Activated naive CD8-positive, alpha-beta T cell (primary cell): ENCODE results near the gene RABAC1.

Experiments
- H3K27ac Mint-ChIP-seq: one replicate; pipeline ENCODE4 v1.8.0; 2021; ENCODE audit warnings: mixed read lengths
- H3K27me3 Mint-ChIP-seq: one replicate; pipeline ENCODE4 v1.8.0; 2021; ENCODE audit warnings: mixed read lengths
- H3K36me3 Mint-ChIP-seq: one replicate; pipeline ENCODE4 v1.8.0; 2021; ENCODE audit warnings: mixed read lengths
- H3K4me1 Mint-ChIP-seq: one replicate; pipeline ENCODE4 v1.8.0; 2021; ENCODE audit warnings: low read depth, mixed read lengths
- H3K4me3 Mint-ChIP-seq: one replicate; pipeline ENCODE4 v1.8.0; 2021; ENCODE audit warnings: mild to moderate bottlenecking, mixed read lengths
- H3K9me3 Mint-ChIP-seq: one replicate; pipeline ENCODE4 v1.8.0; 2021; ENCODE audit warnings: low read depth, mixed read lengths

Gene RABAC1

GRCh38 chr19:41959056-41960053, at the start of gene RABAC1:
TSS of gene RABAC1 (minus strand) at chr19:41959321. CDS start at chr19:41959292, 29 bp downstream.
- Mint-ChIP-seq H3K36me3 (no peaks in the 10 kb centered on the region), H3K4me3 (peak within 1 kb of the TSS; percentile 98), H3K9me3 (no peaks in the 10 kb centered on the region), H3K27ac (peak within 1 kb of the TSS; percentile 97), H3K4me1 (peaks cover 16% of the 10 kb centered on the region), H3K27me3 (no peaks in the 10 kb centered on the region)

- H3K4me3 Mint-ChIP-seq, result no peak overlapping the region
- no peak overlapping the region for H3K27ac Mint-ChIP-seq
- H3K27me3 Mint-ChIP-seq, result peaks cover 4% of the 10 kb centered on the region
- no peaks in the 10 kb centered on the region for H3K36me3 Mint-ChIP-seq
- H3K9me3 Mint-ChIP-seq, result no peaks in the 10 kb centered on the region
- H3K4me1 Mint-ChIP-seq, result no peaks in the 10 kb centered on the region
These were observed 47.4 kb upstream of the RABAC1 start for GRCh38 chr19:42006569-42006968.

- no peak overlapping the region for H3K4me3 Mint-ChIP-seq
- no peaks in the 10 kb centered on the region for H3K4me1 Mint-ChIP-seq
- no peak overlapping the region for H3K27ac Mint-ChIP-seq
- H3K27me3 Mint-ChIP-seq, result peaks cover 9% of the 10 kb centered on the region
- no peaks in the 10 kb centered on the region for H3K9me3 Mint-ChIP-seq
- no peaks in the 10 kb centered on the region for H3K36me3 Mint-ChIP-seq
These were observed 46.4 kb upstream of the RABAC1 start for GRCh38 chr19:42005504-42005903.

DNA sequence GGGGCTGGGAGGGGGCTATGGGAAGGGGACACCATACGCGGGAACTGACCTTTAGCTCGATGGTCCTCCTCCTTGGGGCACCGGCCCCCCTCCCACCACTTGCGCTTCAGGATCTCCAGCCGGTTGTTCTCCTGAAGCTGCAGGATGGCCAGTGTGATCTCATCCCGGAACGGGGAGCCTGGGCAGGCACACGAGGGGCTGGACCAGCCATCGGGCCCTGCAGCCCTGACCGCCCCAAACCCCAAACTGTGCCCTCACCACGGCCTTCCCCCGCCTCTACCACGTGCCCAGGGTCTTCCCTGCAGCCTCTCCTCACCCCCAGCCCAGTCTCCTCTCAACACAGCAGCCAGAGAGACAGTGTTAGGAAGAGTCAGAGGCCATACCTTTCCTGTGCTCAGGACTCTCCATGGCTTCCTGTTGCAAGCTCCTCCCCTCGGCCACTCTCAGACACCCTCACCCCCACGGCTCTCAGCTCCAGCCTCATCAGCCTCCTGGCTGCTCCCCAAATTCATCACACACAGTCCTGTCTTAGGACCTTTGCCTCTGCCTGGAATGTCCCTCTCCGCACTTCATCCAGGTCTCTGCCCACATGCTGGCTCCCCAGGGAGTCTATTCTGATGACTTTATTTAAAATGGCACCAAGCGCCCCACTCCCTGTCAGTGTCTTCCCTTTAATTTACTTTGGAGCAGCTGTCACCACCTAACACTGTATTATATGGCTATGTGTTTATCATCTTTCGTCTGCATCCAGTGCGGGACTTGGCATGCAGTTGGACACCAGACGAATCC, 44.6 kb upstream of the RABAC1 start:
- H3K27me3 Mint-ChIP-seq, result peaks cover 21% of the 10 kb centered on the region
- no peak overlapping the region for H3K4me3 Mint-ChIP-seq
- peaks cover 6% of the 10 kb centered on the region for H3K4me1 Mint-ChIP-seq
- no peaks in the 10 kb centered on the region for H3K9me3 Mint-ChIP-seq
- peaks cover 4% of the 10 kb centered on the region for H3K36me3 Mint-ChIP-seq
- H3K27ac Mint-ChIP-seq, result no peak overlapping the region

DNA sequence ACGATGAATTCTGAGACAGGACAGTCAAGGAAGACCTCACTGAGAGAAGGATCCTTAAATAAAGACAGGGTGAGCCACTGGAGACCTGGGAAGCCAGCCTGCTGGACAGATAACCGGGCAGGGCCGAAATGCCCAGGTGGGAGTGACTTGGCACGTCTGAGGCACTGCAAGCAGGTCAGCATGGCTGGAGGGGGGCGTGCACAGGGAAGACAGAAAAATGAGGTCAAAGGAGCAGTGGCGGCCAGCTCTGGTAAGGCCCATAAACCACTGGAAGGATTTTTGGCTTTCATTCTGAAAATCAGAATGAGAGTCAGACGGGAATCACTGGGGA, 40.7 kb upstream of the RABAC1 start:
- Mint-ChIP-seq H3K4me1 (peaks cover 30% of the 10 kb centered on the region), H3K36me3 (peaks cover 4% of the 10 kb centered on the region), H3K27me3 (peaks cover 43% of the 10 kb centered on the region), H3K27ac (no peak overlapping the region), H3K9me3 (no peaks in the 10 kb centered on the region), H3K4me3 (peak overlapping the region; percentile 50)

- Mint-ChIP-seq H3K27me3 (peaks cover 46% of the 10 kb centered on the region), H3K9me3 (no peaks in the 10 kb centered on the region), H3K36me3 (peaks cover 4% of the 10 kb centered on the region), H3K27ac (no peak overlapping the region), H3K4me3 (peak overlapping the region; percentile 50), H3K4me1 (peaks cover 34% of the 10 kb centered on the region)
These were observed 40.2 kb upstream of the RABAC1 start for GRCh38 chr19:41999071-41999877.

GRCh38 chr19:41998246-41999020, 39.3 kb upstream of the RABAC1 start:
- no peaks in the 10 kb centered on the region for H3K9me3 Mint-ChIP-seq
- peaks cover 4% of the 10 kb centered on the region for H3K36me3 Mint-ChIP-seq
- no peak overlapping the region for H3K27ac Mint-ChIP-seq
- H3K4me3 Mint-ChIP-seq, result peak overlapping the region; percentile 35
- H3K27me3 Mint-ChIP-seq, result peaks cover 46% of the 10 kb centered on the region
- peaks cover 36% of the 10 kb centered on the region for H3K4me1 Mint-ChIP-seq

- Mint-ChIP-seq H3K27ac (no peak overlapping the region), H3K4me3 (peak overlapping the region; percentile 35), H3K27me3 (peaks cover 46% of the 10 kb centered on the region), H3K36me3 (peaks cover 4% of the 10 kb centered on the region), H3K9me3 (no peaks in the 10 kb centered on the region), H3K4me1 (peaks cover 37% of the 10 kb centered on the region)
These were observed 38.7 kb upstream of the RABAC1 start for GRCh38 chr19:41997851-41998229.

GRCh38 chr19:41997121-41997850, 38.2 kb upstream of the RABAC1 start:
- Mint-ChIP-seq H3K36me3 (peaks cover 4% of the 10 kb centered on the region), H3K4me3 (peak overlapping the region; percentile 65), H3K27ac (no peak overlapping the region), H3K4me1 (peaks cover 41% of the 10 kb centered on the region), H3K27me3 (peaks cover 46% of the 10 kb centered on the region), H3K9me3 (no peaks in the 10 kb centered on the region)

DNA sequence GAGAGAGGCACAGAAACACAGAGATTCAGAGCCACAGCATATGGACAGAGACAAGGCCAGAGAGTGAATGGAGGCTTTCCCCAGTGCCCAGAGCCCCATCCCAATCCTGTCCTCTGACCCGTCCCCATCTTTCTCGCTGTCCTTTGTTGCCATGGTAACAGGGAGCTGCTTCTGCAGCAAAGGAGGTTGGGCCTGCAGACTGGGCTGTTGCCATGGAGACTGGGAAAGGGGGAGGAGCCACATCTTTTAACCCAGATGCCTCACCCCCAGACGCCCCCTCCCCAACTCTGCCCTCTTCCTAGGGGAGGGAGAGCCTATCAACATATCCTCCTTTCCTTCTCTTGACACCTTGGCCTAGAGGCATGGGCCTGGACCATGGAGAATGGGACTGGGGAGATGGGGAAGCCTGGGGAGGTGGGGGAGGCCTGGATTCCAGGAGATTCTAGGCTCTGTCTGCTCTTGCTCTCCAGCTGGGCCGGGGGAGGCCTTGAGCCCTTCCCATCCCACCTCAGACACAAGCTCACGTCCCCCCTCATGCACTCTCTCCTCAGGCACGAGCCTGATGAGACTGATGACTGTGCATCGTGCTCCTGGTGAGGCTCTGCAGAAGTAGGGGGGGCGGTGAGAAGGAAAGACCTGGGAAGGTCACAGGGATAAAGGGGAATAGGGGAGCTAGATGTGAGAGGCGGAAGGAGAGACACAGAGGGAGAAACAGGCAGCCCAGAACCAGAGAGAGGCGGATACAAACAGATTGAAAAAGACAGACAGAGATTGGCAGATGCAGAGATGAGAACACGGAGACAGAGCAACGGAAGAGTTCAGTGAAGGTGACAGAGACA, 37.1 kb upstream of the RABAC1 start:
- peaks cover 4% of the 10 kb centered on the region for H3K36me3 Mint-ChIP-seq
- H3K9me3 Mint-ChIP-seq, result no peaks in the 10 kb centered on the region
- no peak overlapping the region for H3K27ac Mint-ChIP-seq
- peak overlapping the region; percentile 65 for H3K4me3 Mint-ChIP-seq
- H3K4me1 Mint-ChIP-seq, result peaks cover 41% of the 10 kb centered on the region
- peaks cover 41% of the 10 kb centered on the region for H3K27me3 Mint-ChIP-seq

DNA sequence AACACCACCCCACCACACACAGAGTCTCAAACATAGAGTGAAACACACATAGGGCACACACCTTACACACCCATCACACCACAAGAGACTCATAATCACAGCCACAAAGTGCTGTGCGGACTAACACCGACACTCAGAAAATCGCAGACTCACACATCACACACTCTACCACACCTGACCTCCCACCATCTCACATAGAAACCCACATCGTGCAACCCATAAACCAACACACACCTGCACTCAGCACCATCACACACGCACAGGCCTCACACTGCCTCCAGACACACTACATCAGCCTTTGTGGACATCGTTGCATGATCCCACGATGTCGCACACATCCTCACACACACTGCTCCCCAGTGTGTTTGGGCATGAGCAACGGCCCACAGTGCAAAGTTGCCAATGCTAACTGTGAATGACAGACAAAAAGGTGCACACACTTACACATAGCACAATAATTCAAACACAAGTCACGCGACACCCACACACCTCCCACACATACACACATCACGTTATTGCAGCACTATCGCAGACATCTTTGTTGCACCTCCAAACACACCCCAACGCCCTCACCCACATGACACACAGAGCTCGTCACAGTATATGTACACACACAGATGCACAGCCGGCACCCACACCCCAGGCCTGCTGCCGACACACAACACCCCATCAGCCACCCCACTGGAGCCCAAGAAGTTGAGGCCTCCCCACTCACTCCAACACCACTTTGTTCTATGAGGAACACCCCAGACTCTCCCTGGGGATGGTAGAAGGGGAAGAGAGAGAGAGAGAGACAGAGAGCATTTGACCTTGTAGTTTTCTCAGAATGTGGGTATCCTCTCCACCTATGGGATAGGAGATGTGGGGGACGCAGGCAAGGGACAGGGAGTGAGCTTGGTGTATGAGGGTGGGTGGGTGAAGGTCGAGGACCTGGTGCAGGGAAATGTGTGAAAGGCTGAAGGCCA, 36.2 kb upstream of the RABAC1 start:
- Mint-ChIP-seq H3K36me3 (peaks cover 4% of the 10 kb centered on the region), H3K27me3 (peaks cover 37% of the 10 kb centered on the region), H3K4me3 (peak overlapping the region; percentile 77), H3K4me1 (peaks cover 41% of the 10 kb centered on the region), H3K27ac (no peak overlapping the region), H3K9me3 (no peaks in the 10 kb centered on the region)

GRCh38 chr19:41994521-41994971, 35.4 kb upstream of the RABAC1 start:
- Mint-ChIP-seq H3K27ac (no peak overlapping the region), H3K27me3 (peaks cover 30% of the 10 kb centered on the region), H3K9me3 (no peaks in the 10 kb centered on the region), H3K4me1 (peaks cover 38% of the 10 kb centered on the region), H3K36me3 (peaks cover 2% of the 10 kb centered on the region), H3K4me3 (peak overlapping the region; percentile 77)
